Measurements from ENCODE around the gene HDAC7. TPM values are rescaled to one million over a fixed set of nuclear protein-coding genes. Genes with fewer than 3 reads are reported as not detected.
A peak's percentile ranks its signal among the peaks of the same experiment; 100 is the strongest.

The HDAC7 gene
- total and polyA plus RNA-seq, 2 donors (not counting 1 experiment from before 2014, with no cell fraction given) = 28.1 to 31.6 TPM

DNA sequence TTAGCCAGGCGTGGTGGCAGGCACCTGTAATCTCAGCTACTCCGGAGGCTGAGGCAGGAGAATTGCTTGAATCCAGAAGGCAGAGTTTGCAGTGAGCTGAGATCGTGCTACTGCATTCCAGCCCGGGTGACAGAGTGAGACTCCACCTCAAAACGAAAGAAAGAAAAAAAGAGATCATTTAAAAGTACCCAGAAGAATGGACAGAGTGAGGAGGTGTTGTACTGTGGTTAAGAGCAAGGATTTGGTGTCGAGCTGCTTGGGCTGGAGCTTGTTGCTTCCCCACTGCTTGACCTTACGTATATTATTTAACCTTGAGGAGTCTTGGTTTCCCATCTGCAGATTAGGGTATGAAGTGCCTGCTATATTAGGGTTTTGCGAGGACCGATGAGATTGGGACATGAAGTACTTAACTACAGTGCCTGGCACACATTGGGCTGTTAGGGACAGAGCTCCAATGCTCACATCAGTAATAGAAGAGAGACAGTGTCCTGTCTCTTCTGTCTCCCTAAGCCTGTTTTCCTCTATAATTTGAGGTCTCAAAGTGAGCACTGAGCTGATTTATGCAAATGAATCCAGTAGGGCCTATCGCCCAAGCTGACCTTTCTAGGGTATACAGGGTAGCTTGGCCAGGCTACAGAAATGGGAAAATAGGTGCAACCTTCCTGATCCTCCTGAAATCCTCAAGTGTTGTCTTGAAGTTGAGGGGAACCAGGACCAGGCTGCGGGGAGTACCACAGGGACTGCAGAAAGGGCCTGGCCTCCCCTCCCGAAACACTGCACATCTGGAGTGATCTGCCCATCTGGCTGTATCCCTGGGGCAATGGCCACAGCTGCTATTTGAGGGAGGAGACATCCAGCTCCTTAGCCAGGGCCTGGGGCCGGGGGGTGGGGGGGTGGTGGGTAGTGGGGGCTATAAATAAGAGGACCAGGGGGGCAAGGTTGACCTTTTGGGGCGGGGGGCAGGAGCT, 8.6 kb upstream of the HDAC7 start:
- H3K27ac ChIP-seq (ENCODE audit: insufficient read depth, low read length) = no peak overlapping the region
- no peak overlapping the region for H2AFZ ChIP-seq (ENCODE audit: low read length)

DNA sequence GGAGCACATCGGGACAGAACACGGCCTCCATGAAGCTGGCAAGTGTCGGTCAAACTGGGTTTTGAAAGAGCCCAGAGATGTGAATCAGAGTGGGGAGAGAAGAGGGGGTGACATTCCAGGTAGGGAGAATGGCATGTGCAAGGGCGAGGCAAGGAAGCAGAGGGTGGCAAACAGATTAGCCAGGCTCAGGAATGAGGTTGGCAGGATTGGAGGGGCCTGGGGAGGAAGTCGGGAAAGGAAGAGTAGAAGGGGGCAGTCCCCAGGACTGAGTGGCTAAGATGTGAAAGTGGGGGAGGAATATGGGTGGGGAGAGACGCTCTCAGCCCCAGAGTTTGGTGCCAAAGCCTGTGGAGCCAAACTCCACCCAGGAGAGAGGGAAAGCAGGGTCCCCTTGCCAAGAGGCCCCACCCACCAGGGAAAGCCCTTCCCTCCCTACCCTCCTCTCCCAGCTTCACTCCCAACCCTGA, 5.5 kb upstream of the HDAC7 start:
- Histone ChIP-seq H3K4me1 (ENCODE audit: control insufficient read depth, extremely low read depth, insufficient read depth, low read length) (peaks cover 25% of the 10 kb centered on the region), H2AFZ (ENCODE audit: low read length) (no peak overlapping the region), H3K27ac (ENCODE audit: insufficient read depth, low read length) (no peak overlapping the region), H3K36me3 (ENCODE audit: control insufficient read depth, insufficient read depth, low read length) (no peaks in the 10 kb centered on the region), H3K4me3 (replicated peaks in 1 of 4; ENCODE audit: control extremely low read depth in 1 of 4, insufficient read depth in 1 of 4, low read depth in 3 of 4, low read length in 4 of 4) (no peak overlapping the region), H3K9me3 (ENCODE audit: control insufficient read depth, insufficient read depth, low read depth, low read length) (no peaks in the 10 kb centered on the region), H3K9ac (ENCODE audit: insufficient read depth, low read length) (no peak overlapping the region), H3K27me3 (ENCODE audit: control insufficient read depth, insufficient read depth, low read length) (no peaks in the 10 kb centered on the region), H3K79me2 (ENCODE audit: control insufficient read depth, insufficient read depth, low read length) (peaks cover 2% of the 10 kb centered on the region), H3K4me2 (ENCODE audit: extremely low read depth, insufficient read depth, low read length) (no peak overlapping the region), H4K20me1 (ENCODE audit: control insufficient read depth, extremely low read depth, insufficient read depth, low read length) (no peaks in the 10 kb centered on the region)
- TF ChIP-seq, protein P1, sequence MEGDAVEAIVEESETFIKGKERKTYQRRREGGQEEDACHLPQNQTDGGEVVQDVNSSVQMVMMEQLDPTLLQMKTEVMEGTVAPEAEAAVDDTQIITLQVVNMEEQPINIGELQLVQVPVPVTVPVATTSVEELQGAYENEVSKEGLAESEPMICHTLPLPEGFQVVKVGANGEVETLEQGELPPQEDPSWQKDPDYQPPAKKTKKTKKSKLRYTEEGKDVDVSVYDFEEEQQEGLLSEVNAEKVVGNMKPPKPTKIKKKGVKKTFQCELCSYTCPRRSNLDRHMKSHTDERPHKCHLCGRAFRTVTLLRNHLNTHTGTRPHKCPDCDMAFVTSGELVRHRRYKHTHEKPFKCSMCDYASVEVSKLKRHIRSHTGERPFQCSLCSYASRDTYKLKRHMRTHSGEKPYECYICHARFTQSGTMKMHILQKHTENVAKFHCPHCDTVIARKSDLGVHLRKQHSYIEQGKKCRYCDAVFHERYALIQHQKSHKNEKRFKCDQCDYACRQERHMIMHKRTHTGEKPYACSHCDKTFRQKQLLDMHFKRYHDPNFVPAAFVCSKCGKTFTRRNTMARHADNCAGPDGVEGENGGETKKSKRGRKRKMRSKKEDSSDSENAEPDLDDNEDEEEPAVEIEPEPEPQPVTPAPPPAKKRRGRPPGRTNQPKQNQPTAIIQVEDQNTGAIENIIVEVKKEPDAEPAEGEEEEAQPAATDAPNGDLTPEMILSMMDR (conservative IDR thresholded peaks at IDR 0.05 in 1 of 2, IDR thresholded peaks at IDR 0.05 in 1 of 2; ENCODE audit: low read depth in 1 of 2, low read length in 2 of 2) = no peak
- TF ChIP-seq EZH2 (IDR thresholded peaks at IDR 0.05; ENCODE audit: low read length, missing control alignments) = no peak
- no peak for DNase-seq (ENCODE audit: low read depth in 2 of 2)

More for the DNA sequence above, 8.6 kb upstream of the HDAC7 start:
- no peak overlapping the region for H3K4me3 ChIP-seq (replicated peaks in 1 of 4; ENCODE audit: control extremely low read depth in 1 of 4, insufficient read depth in 1 of 4, low read depth in 3 of 4, low read length in 4 of 4)
- no peaks in the 10 kb centered on the region for H4K20me1 ChIP-seq (ENCODE audit: control insufficient read depth, extremely low read depth, insufficient read depth, low read length)
- H3K4me1 ChIP-seq (ENCODE audit: control insufficient read depth, extremely low read depth, insufficient read depth, low read length) = peaks cover 9% of the 10 kb centered on the region
- no peaks in the 10 kb centered on the region for H3K36me3 ChIP-seq (ENCODE audit: control insufficient read depth, insufficient read depth, low read length)
- no peaks in the 10 kb centered on the region for H3K79me2 ChIP-seq (ENCODE audit: control insufficient read depth, insufficient read depth, low read length)
- H3K27me3 ChIP-seq (ENCODE audit: control insufficient read depth, insufficient read depth, low read length) = no peaks in the 10 kb centered on the region
- no peaks in the 10 kb centered on the region for H3K9me3 ChIP-seq (ENCODE audit: control insufficient read depth, insufficient read depth, low read depth, low read length)
- DNase-seq (ENCODE audit: low read depth in 2 of 2) = no peak
- TF ChIP-seq, protein P1 (conservative IDR thresholded peaks at IDR 0.05 in 1 of 2, IDR thresholded peaks at IDR 0.05 in 1 of 2; ENCODE audit: low read depth in 1 of 2, low read length in 2 of 2) = no peak
- TF ChIP-seq EZH2 (IDR thresholded peaks at IDR 0.05; ENCODE audit: low read length, missing control alignments) = no peak
- peak overlapping the region; percentile 17 for H3K4me2 ChIP-seq (ENCODE audit: extremely low read depth, insufficient read depth, low read length)
- no peak overlapping the region for H3K9ac ChIP-seq (ENCODE audit: insufficient read depth, low read length)

DNA sequence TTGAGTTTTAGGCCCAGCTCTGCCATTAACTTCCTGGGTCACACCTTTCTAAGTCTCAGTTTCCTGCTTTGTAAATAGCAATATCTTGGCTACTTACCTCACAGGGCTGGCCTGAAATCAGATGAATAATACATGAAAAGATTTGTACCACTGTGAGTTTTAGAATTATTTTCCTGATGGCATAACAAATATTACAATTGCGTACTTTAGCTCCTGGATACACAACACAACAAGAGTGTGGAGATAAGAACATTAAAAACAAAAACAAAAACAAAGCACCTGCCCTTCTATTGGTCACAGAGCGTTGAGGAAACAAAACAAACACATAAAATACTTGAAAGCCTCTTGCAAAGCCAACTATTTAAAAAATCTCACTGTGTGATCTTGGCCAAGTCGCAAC, 4.9 kb upstream of the HDAC7 start:
- Histone ChIP-seq H3K9me3 (ENCODE audit: control insufficient read depth, insufficient read depth, low read depth, low read length) (no peaks in the 10 kb centered on the region), H3K79me2 (ENCODE audit: control insufficient read depth, insufficient read depth, low read length) (peaks cover 5% of the 10 kb centered on the region), H2AFZ (ENCODE audit: low read length) (no peak overlapping the region), H3K9ac (ENCODE audit: insufficient read depth, low read length) (no peak overlapping the region), H4K20me1 (ENCODE audit: control insufficient read depth, extremely low read depth, insufficient read depth, low read length) (no peaks in the 10 kb centered on the region), H3K4me3 (replicated peaks in 1 of 4; ENCODE audit: control extremely low read depth in 1 of 4, insufficient read depth in 1 of 4, low read depth in 3 of 4, low read length in 4 of 4) (no peak overlapping the region), H3K4me1 (ENCODE audit: control insufficient read depth, extremely low read depth, insufficient read depth, low read length) (peaks cover 24% of the 10 kb centered on the region), H3K4me2 (ENCODE audit: extremely low read depth, insufficient read depth, low read length) (no peak overlapping the region), H3K27ac (ENCODE audit: insufficient read depth, low read length) (no peak overlapping the region), H3K27me3 (ENCODE audit: control insufficient read depth, insufficient read depth, low read length) (no peaks in the 10 kb centered on the region), H3K36me3 (ENCODE audit: control insufficient read depth, insufficient read depth, low read length) (no peaks in the 10 kb centered on the region)
- no peak for DNase-seq (ENCODE audit: low read depth in 2 of 2)
- no peak for TF ChIP-seq EZH2 (IDR thresholded peaks at IDR 0.05; ENCODE audit: low read length, missing control alignments)
- TF ChIP-seq, protein P1 (conservative IDR thresholded peaks at IDR 0.05 in 1 of 2, IDR thresholded peaks at IDR 0.05 in 1 of 2; ENCODE audit: low read depth in 1 of 2, low read length in 2 of 2) = no peak
